Stimulated activated CD4-positive, alpha-beta T cell treated with anti-CD3 and anti-CD28 coated beads, Interleukin-2, amount 100 ng/mL, for 48 hours (primary cell): Measurements from ENCODE around the gene M6PR.

ENCODE experiments used
- DNase-seq, 2 donors: peaks; one replicate each; pipeline ENCODE4 v3.0.0-alpha.2; 2020

The M6PR gene

GRCh38 chr12:8949342-8950220 lies at the start of gene M6PR:
Gene M6PR, minus strand, starts transcription at chr12:8949645. Its CDS starts 3,241 bp downstream, at chr12:8946404.
- DNase-seq = peak; percentile 86 to 87

- DNase-seq = no peak
These were observed 47.4 kb upstream of the M6PR start for GRCh38 chr12:8996682-8997405.

GRCh38 chr12:8995021-8995775 lies 45.8 kb upstream of the M6PR start:
- DNase-seq = no peak

GRCh38 chr12:8993827-8994226 lies 44.4 kb upstream of the M6PR start:
- no peak for DNase-seq

- DNase-seq = no peak
These were observed 42.2 kb upstream of the M6PR start for GRCh38 chr12:8991371-8992345.

- DNase-seq = no peak
These were observed 40.0 kb upstream of the M6PR start, which contains the start of gene KLRG1 for GRCh38 chr12:8989413-8989812. Gene KLRG1, plus strand, starts transcription at chr12:8989546. Its CDS starts 90 bp downstream, at chr12:8989636.

- no peak for DNase-seq
These were observed 38.2 kb upstream of the M6PR start for GRCh38 chr12:8987685-8988084.

GRCh38 chr12:8987163-8987562 lies 37.7 kb upstream of the M6PR start:
- no peak for DNase-seq

- DNase-seq = no peak
These were observed 35.8 kb upstream of the M6PR start for GRCh38 chr12:8985213-8985754.

GRCh38 chr12:8980137-8980536 lies 30.7 kb upstream of the M6PR start:
- DNase-seq = no peak

GRCh38 chr12:8970432-8970831 lies 21.0 kb upstream of the M6PR start:
- no peak for DNase-seq

GRCh38 chr12:8969861-8970411 lies 20.5 kb upstream of the M6PR start:
- DNase-seq = no peak

- DNase-seq = no peak
These were observed 19.3 kb upstream of the M6PR start for GRCh38 chr12:8968761-8969160.

GRCh38 chr12:8960176-8960575 lies 10.7 kb upstream of the M6PR start:
- no peak for DNase-seq

GRCh38 chr12:8958066-8958465 lies 8.6 kb upstream of the M6PR start:
- DNase-seq = no peak

GRCh38 chr12:8957561-8957960 lies 8.1 kb upstream of the M6PR start:
- DNase-seq = no peak

- no peak for DNase-seq
These were observed 7.3 kb upstream of the M6PR start for GRCh38 chr12:8956772-8957171.

- DNase-seq = no peak
These were observed 6.6 kb upstream of the M6PR start for GRCh38 chr12:8956073-8956472.

- DNase-seq = no peak
These were observed 4.4 kb upstream of the M6PR start for GRCh38 chr12:8953773-8954402.

GRCh38 chr12:8951744-8952143 lies 2.3 kb upstream of the M6PR start:
- no peak for DNase-seq
